Ovary (tissue), 3 donors: ENCODE results near the gene SLC27A5.

ENCODE experiments used
- CTCF ChIP-seq, 3 donors: fragments of 450-650 bp in 2 of 3; fragments of 200-600 bp in 1 of 3; IDR thresholded peaks; one replicate each; pipeline versions ENCODE4 v1.5.1 to v1.8.0; 2016 to 2022; ENCODE audit warnings: antibody characterized with exemption in 3 of 3, mild to moderate bottlenecking in 1 of 3
- EP300 ChIP-seq: sonication (generic); formaldehyde crosslinking; IDR thresholded peaks from one replicate; pipeline ENCODE4 v1.6.1; 2017; ENCODE audit warnings: antibody characterized with exemption
- donor health status: DM: no; HTN: no; CAD: no.

DNA sequence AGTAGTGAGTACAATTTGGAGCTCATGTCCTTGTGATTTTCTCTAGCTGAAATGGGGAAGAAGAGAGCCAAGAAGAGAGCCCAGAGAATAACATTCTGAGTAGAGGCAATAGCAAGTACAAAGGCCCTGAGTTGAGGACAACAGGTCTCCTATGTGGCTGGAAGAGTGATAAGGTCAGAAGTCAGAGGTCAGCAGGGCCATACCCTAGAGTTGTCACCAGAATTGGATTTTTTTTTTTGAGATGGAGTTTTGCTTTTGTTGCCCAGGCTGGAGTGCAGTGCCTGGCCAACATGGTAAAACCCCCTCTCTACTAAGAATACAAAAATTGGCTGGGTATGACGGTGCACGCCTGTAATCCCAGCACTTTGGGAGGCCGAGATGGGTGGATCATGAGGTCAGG, 24.1 kb upstream of the SLC27A5 start:
- TF ChIP-seq CTCF (IDR thresholded peaks at IDR 0.05): no peak
- no peak for TF ChIP-seq EP300
